IPS-18c (cell line): Measurements from ENCODE around the gene TNS2.

Experiments used
- H3K4me3 ChIP-seq: 2 replicates; pipeline ENCODE4 v1.7.0; 2013; ENCODE audit warnings: low read depth, mild to moderate bottlenecking, low read length, moderate library complexity; ENCODE audit not compliant: insufficient read depth
- H3K9me3 ChIP-seq: one replicate; pipeline ENCODE4 v1.6.1; 2013; ENCODE audit warnings: mild to moderate bottlenecking, low read length, moderate library complexity; ENCODE audit not compliant: control insufficient read depth, insufficient read depth

TNS2 gene

DNA sequence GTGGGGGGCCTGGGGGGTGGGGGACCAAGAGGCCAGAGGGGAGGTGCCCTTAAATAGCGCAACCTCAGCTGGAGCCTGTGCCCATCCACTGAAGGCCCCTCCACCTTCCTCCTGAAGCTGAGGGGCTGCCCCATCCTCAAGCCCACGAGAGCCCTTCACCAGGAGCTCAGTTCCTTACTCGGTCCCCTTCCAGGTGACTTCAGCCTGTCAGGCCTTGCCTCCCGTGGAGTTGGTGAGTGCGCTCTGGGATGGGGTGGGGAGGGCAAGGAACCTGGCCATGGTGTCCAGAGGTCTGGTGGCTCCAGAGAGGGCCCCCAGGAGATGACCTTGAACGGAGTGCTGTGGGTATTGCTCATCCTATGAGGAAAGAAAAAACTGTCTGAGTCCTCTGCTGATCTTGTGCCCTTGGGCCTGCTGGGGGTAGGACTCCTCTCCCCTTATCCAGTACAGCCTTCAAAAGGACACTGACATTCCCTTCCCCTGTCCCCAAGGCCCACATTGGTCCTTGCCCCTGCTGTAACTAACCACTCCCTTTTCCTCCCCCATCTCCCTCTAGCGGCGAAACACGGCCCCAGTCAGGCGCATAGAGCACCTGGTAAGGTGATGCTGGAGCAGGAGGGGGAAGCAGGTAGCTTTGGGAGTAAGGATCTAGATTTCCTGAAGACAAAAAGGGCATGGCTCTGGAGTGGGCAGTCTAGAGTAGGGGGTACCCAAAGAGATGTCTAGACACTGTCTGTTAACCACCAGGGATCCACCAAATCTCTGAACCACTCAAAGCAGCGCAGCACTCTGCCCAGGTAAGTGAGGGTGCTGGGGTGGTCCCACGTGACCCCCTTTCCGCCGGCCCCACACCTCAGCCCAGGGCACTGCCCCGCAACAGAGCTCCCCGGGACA lies 3.6 kb downstream of the TNS2 start:
- H3K4me3 ChIP-seq = peak overlapping the region; percentile 88
- H3K9me3 ChIP-seq = no peaks in the 10 kb centered on the region

DNA sequence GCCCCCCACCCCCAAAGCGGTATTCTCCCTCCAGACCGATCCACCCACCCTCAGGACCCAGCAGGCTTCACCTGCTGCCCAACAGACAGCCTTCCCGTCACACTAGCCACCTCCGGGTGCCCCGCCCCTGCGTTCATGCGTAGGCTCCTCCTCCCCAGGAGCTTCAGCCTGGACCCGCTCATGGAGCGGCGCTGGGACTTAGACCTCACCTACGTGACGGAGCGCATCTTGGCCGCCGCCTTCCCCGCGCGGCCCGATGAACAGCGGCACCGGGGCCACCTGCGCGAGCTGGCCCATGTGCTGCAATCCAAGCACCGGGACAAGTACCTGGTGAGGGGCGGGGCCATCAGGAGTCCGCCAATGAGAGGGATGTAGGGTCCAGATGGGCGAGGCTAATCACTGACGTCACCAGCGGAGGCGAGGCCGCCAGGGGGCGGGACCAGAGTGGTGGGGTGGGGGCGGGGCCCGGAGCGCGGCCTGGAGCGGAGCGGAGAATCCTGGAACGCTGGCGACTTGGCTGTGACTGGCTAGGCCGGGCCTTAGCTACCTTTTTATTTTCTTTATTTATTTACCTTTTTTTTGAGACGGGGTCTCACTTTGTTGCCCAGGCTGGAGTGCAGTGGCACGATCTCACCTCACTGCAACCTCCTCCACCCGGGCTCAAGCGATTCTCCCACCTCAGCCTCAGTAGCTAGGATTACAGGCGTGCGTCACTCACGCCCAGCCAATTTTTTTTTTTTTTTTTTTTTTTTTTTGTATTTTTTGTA lies 4.4 kb downstream of the TNS2 start:
- Histone ChIP-seq H3K9me3 (no peaks in the 10 kb centered on the region), H3K4me3 (peak overlapping the region; percentile 88)

DNA sequence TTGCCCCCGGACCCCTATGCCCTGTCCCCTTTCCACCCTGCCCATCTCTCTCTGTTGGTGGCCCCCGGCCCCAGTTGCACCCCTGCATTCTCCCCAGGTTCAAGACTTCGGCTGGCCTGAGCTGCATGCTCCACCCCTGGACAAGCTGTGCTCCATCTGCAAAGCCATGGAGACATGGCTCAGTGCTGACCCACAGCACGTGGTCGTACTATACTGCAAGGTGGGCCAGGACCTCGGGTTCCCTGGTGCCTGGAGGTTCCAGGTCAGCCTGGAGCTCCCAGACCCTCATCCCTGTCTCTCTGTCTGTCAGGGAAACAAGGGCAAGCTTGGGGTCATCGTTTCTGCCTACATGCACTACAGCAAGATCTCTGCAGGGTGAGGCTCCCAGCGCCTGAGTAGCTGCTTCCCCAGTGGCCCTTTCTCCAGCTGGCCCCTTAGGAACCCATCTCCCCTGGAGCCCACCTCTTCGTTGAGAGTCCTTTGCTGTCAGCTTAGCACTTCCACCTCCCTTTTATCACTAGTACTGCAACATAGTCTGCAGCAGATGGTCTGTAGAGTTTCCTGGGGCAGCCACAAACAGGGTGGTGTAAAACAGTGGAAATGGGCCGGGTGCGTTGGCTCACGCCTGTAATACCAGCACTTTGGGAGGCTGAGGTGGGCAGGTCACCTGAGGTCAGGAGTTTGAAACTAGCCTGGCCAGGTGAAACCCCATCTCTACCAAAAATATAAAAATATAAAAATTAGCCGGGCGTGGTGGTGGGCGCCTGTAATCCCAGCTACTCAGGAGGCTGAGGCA lies 5.8 kb downstream of the TNS2 start:
- Histone ChIP-seq H3K4me3 (no peak overlapping the region), H3K9me3 (no peaks in the 10 kb centered on the region)

DNA sequence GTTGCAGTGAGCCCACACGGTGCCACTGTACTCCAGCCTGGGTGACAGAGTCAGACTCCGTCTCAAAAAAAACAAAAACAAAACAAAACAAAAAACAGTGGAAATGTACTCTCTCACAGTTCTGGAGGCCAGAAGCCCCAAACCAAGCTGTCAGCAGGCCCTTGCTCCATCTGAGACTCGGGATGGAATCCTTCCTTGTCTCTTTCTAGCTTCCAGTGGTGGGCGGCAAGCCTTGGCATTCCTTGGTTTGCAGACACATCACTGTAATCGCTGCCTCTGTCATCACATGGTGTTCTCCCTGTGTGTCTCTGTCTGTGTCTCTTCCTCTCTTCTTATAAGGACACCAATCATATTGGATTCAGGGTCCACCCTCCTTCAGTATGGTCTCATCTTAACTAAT lies 6.4 kb downstream of the TNS2 start:
- no peaks in the 10 kb centered on the region for H3K9me3 ChIP-seq
- no peak overlapping the region for H3K4me3 ChIP-seq

DNA sequence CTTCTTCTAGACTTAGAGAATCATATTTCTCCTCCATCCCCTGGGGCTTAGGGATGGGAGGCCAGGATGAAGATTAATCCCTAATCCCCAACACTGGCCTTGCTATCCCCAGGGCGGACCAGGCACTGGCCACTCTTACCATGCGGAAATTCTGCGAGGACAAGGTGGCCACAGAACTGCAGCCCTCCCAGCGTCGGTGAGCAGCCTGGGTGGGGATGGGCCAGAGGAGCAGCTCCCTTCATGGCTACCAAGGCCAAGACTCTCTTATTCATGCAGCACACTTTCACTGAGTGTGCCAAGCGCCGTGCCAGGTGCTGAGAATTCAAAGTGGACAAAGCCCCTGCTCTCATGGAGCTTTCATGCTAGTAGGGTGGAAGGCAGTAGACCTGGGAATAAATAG lies 7.0 kb downstream of the TNS2 start:
- Histone ChIP-seq H3K4me3 (no peak overlapping the region), H3K9me3 (no peaks in the 10 kb centered on the region)

DNA sequence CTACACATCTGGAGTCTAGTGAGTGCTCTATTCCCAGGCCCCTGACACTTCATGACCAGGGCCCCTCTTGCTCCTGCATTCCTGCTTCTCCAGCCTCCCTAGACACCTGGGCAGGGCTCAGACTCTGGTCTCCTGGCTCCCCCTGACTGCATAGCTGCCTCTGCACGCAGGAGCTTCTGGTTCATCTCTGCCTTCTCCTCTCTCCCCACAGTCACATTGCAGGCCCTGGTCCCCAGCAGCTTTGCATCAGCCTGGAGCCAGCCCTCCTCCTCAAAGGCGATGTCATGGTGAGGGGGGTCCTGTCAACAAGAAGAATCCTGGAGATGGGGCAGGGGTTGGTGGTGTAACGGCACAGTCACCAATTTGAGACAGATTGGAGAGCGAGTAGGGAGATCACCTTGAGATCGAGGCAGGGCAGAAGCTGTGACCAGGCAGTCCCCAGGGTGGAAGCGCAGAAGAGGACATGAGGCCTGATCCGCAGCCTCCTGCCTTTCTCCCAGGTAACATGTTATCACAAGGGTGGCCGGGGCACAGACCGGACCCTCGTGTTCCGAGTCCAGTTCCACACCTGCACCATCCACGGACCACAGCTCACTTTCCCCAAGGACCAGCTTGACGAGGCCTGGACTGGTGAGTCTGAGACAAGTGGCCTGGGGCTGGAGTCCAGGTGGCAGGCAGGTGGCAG lies 8.1 kb downstream of the TNS2 start:
- H3K4me3 ChIP-seq = no peak overlapping the region
- no peaks in the 10 kb centered on the region for H3K9me3 ChIP-seq

DNA sequence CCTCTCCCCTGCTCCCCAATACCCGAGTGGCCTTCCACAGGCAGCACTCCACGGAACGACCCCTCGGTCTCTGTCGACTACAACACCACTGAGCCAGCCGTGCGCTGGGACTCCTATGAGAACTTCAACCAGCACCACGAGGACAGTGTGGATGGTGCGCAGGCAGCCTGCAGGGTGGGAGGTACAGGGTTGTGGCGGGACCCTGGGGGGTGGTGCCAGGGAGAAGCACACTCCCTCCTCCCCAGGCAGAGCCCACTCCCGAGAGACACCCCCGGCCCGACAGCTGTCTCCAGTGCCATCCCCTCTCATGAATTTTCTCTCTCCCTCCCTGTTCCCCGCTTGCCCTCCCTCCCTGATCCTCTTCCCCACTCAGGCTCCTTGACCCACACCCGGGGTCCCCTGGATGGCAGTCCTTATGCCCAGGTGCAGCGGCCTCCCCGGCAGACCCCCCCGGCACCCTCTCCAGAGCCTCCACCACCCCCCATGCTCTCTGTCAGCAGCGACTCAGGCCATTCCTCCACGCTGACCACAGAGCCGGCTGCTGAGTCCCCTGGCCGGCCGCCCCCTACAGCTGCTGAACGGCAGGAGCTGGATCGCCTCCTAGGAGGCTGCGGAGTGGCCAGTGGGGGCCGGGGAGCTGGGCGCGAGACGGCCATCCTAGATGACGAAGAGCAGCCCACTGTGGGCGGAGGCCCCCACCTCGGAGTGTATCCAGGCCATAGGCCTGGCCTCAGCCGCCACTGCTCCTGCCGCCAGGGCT lies 9.0 kb downstream of the TNS2 start:
- Histone ChIP-seq H3K9me3 (no peaks in the 10 kb centered on the region), H3K4me3 (no peak overlapping the region)

DNA sequence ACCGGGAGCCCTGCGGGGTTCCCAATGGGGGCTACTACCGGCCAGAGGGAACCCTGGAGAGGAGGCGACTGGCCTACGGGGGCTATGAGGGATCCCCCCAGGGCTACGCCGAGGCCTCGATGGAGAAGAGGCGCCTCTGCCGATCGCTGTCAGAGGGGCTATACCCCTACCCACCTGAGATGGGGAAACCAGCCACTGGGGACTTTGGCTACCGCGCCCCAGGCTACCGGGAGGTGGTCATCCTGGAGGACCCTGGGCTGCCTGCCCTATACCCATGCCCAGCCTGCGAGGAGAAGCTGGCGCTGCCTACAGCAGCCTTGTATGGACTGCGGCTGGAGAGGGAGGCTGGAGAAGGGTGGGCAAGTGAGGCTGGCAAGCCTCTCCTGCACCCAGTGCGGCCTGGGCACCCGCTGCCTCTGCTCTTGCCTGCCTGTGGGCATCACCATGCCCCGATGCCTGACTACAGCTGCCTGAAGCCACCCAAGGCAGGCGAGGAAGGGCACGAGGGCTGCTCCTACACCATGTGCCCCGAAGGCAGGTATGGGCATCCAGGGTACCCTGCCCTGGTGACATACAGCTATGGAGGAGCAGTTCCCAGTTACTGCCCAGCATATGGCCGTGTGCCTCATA lies 9.7 kb downstream of the TNS2 start:
- Histone ChIP-seq H3K9me3 (no peaks in the 10 kb centered on the region), H3K4me3 (no peak overlapping the region)

DNA sequence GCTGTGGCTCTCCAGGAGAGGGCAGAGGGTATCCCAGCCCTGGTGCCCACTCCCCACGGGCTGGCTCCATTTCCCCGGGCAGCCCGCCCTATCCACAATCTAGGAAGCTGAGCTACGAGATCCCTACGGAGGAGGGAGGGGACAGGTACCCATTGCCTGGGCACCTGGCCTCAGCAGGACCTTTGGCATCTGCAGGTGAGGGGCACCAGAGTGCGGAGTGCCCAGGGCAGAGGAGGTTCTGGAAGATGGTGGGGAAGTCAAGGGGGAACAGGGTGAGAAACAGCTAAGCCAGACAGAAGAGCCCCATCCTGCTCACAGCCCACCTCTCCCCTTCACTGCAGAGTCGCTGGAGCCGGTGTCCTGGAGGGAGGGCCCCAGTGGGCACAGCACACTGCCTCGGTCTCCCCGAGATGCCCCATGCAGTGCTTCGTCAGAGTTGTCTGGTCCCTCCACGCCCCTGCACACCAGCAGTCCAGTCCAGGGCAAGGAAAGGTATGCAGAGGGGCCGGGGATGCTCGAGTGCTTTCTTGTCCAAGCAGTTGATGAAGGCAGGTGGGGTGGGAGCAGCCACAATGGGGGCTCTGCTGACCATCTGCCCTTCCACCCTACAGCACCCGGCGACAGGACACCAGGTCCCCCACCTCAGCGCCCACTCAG lies 10.3 kb downstream of the TNS2 start:
- no peak overlapping the region for H3K4me3 ChIP-seq
- H3K9me3 ChIP-seq = no peaks in the 10 kb centered on the region

DNA sequence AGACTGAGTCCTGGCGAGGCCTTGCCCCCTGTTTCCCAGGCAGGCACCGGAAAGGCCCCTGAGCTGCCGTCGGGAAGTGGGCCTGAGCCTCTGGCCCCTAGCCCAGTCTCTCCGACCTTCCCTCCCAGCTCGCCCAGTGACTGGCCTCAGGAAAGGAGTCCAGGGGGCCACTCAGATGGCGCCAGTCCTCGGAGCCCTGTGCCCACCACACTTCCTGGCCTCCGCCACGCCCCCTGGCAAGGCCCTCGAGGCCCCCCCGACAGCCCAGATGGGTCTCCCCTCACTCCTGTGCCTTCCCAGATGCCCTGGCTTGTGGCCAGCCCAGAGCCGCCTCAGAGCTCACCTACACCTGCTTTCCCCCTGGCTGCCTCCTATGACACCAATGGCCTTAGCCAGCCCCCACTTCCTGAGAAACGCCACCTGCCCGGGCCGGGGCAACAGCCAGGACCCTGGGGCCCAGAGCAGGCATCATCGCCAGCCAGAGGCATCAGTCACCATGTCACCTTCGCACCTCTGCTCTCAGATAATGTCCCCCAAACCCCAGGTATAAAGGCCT lies 10.9 kb downstream of the TNS2 start:
- no peaks in the 10 kb centered on the region for H3K9me3 ChIP-seq
- no peak overlapping the region for H3K4me3 ChIP-seq

DNA sequence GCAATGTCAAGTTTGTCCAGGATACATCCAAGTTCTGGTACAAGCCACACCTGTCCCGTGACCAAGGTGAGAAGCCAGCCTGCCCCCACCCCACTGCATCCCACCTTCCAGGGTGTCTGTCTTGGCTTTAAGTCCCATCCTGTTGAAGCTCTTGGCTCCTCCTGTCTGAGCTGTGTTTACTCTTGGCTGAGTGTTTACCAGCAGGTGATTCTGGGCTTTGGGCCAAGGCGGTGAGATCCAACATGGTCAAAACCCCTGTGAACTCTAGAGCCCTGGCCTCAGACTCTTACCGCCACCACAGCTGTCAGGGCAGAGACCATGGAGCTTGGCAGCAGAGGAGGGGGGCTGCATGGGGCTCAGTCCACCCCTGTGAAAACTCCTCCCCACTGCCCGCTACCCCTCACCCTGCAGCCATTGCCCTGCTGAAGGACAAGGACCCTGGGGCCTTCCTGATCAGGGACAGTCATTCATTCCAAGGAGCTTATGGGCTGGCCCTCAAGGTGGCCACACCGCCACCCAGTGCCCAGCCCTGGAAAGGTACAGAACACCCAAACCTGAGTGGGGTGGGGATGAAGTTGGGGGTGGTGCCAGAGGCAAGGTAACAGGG lies 11.6 kb downstream of the TNS2 start:
- Histone ChIP-seq H3K4me3 (no peak overlapping the region), H3K9me3 (no peaks in the 10 kb centered on the region)

DNA sequence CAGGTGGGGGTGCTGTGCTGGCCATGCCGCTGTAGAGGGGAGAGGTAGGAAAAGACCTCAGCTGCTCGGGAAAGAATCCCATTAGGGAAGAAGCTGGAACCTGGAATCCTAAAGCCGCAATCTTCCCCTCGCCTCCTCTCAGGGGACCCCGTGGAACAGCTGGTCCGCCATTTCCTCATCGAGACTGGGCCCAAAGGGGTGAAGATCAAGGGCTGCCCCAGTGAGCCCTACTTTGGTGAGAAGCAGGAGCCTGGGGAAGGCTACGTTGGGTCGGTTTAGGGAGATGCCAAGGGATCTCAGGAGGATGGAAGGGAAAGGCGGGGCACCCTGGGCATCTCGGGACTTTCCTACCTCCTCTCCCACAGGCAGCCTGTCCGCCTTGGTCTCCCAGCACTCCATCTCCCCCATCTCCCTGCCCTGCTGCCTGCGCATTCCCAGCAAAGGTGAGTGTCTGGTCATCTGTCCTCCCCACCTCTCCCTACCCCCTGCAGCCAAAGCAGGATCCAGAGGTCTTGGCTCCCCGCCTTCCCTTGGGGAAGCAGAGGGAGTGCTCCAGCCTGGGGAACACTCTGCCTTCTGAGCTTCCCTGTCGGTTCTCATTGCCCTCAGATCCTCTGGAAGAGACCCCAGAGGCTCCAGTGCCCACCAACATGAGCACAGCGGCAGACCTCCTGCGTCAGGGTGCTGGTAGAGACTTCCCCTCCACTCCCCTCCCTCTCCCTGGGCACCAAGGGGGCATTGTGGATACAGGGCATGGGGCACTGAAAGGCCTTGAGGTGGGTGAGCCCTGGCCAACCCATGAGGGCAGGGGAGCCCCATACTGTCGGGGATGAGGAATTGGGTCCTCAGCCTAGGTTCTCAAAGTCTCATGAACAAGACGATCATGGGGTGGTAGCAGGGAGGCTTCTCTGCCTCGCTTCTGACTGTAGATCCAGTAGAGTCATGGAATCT lies 12.4 kb downstream of the TNS2 start:
- no peaks in the 10 kb centered on the region for H3K9me3 ChIP-seq

DNA sequence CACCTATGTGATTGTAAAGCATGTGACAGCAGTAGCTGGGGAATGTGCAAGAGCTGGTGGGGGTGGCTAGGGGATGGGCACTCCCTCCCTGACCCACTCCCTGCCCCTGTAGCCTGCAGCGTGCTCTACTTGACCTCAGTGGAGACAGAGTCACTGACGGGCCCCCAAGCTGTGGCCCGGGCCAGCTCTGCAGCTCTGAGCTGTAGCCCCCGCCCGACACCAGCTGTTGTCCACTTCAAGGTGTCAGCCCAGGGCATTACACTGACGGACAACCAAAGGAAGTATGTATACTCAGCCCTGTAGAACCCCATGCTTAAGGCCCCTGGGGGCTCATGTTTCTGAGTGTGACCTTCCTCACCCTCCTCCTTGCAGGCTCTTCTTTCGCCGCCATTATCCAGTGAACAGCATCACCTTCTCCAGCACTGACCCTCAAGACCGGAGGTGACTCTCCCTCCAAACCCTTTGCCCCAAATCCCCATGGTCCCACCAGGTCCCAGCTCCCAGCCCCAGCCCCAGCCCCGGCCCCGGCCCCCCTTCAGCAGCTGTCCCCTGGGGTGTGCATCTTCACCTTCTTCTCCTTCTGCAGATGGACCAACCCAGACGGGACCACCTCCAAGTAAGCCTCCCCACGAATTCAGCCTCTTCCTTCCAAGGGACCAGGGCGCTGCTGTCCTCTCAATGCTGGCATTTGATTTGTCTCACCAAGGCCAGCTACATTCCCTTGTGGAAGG lies 13.3 kb downstream of the TNS2 start:
- Histone ChIP-seq H3K9me3 (no peaks in the 10 kb centered on the region), H3K4me3 (no peak overlapping the region)

More for the DNA sequence above, 12.4 kb downstream of the TNS2 start:
- H3K4me3 ChIP-seq = no peak overlapping the region
